ENCODE measurements around the gene RC3H2. TPM values are rescaled to one million over a fixed set of nuclear protein-coding genes. Genes with fewer than 3 reads are reported as not detected.

The RC3H2 gene
- total RNA-seq, 1 donor from 2014 or later = 66.8 TPM

GRCh38 chr9:122940749-122941581, 35.8 kb upstream of the RC3H2 start, which contains the start of gene RABGAP1:
Gene RABGAP1, plus strand, starts transcription at chr9:122941020. Its CDS starts 16,040 bp downstream, at chr9:122957060.
- peak; percentile 98 for DNase-seq (ENCODE audit: low spot score)
- Mint-ChIP-seq H3K4me3 (ENCODE audit: unreplicated experiment) (peak within 1 kb of the TSS; percentile 96), H3K4me1 (ENCODE audit: unreplicated experiment) (peaks cover 18% of the 10 kb centered on the region), H3K27me3 (ENCODE audit: unreplicated experiment) (peaks cover 6% of the 10 kb centered on the region), H3K9me3 (ENCODE audit: unreplicated experiment) (no peaks in the 10 kb centered on the region), H3K27ac (ENCODE audit: unreplicated experiment) (peak within 1 kb of the TSS; percentile 84), H3K36me3 (ENCODE audit: low read depth, unreplicated experiment) (peaks cover 6% of the 10 kb centered on the region)
- no peak for TF ChIP-seq CTCF (IDR thresholded peaks at IDR 0.05; ENCODE audit: unreplicated experiment)

- no peak for DNase-seq (ENCODE audit: low spot score)
- no peaks in the 10 kb centered on the region for H3K9me3 Mint-ChIP-seq (ENCODE audit: unreplicated experiment)
- peaks cover 6% of the 10 kb centered on the region for H3K36me3 Mint-ChIP-seq (ENCODE audit: low read depth, unreplicated experiment)
- H3K27ac Mint-ChIP-seq (ENCODE audit: unreplicated experiment) = peak overlapping the region; percentile 84
- peaks cover 18% of the 10 kb centered on the region for H3K4me1 Mint-ChIP-seq (ENCODE audit: unreplicated experiment)
- peak overlapping the region; percentile 91 for H3K4me3 Mint-ChIP-seq (ENCODE audit: unreplicated experiment)
- TF ChIP-seq CTCF (IDR thresholded peaks at IDR 0.05; ENCODE audit: unreplicated experiment) = no peak
- H3K27me3 Mint-ChIP-seq (ENCODE audit: unreplicated experiment) = peaks cover 6% of the 10 kb centered on the region
Observed at GRCh38 chr9:122940454-122940748, 35.2 kb upstream of the RC3H2 start.

- Mint-ChIP-seq H3K4me1 (ENCODE audit: unreplicated experiment) (peaks cover 22% of the 10 kb centered on the region), H3K27me3 (ENCODE audit: unreplicated experiment) (peaks cover 6% of the 10 kb centered on the region), H3K36me3 (ENCODE audit: low read depth, unreplicated experiment) (peaks cover 6% of the 10 kb centered on the region), H3K9me3 (ENCODE audit: unreplicated experiment) (no peaks in the 10 kb centered on the region), H3K4me3 (ENCODE audit: unreplicated experiment) (peak overlapping the region; percentile 59), H3K27ac (ENCODE audit: unreplicated experiment) (no peak overlapping the region)
- DNase-seq (ENCODE audit: low spot score) = no peak
- no peak for TF ChIP-seq CTCF (IDR thresholded peaks at IDR 0.05; ENCODE audit: unreplicated experiment)
Observed at GRCh38 chr9:122939601-122940000, 34.4 kb upstream of the RC3H2 start.

GRCh38 chr9:122936883-122937282, 31.7 kb upstream of the RC3H2 start:
- TF ChIP-seq CTCF (IDR thresholded peaks at IDR 0.05; ENCODE audit: unreplicated experiment) = no peak
- Mint-ChIP-seq H3K27ac (ENCODE audit: unreplicated experiment) (no peak overlapping the region), H3K27me3 (ENCODE audit: unreplicated experiment) (peaks cover 11% of the 10 kb centered on the region), H3K4me1 (ENCODE audit: unreplicated experiment) (peaks cover 26% of the 10 kb centered on the region), H3K36me3 (ENCODE audit: low read depth, unreplicated experiment) (peaks cover 6% of the 10 kb centered on the region), H3K9me3 (ENCODE audit: unreplicated experiment) (no peaks in the 10 kb centered on the region), H3K4me3 (ENCODE audit: unreplicated experiment) (no peak overlapping the region)
- DNase-seq (ENCODE audit: low spot score) = no peak

- Mint-ChIP-seq H3K27ac (ENCODE audit: unreplicated experiment) (no peak overlapping the region), H3K4me1 (ENCODE audit: unreplicated experiment) (peaks cover 23% of the 10 kb centered on the region), H3K9me3 (ENCODE audit: unreplicated experiment) (no peaks in the 10 kb centered on the region), H3K27me3 (ENCODE audit: unreplicated experiment) (peaks cover 8% of the 10 kb centered on the region), H3K36me3 (ENCODE audit: low read depth, unreplicated experiment) (peaks cover 6% of the 10 kb centered on the region), H3K4me3 (ENCODE audit: unreplicated experiment) (no peak overlapping the region)
- TF ChIP-seq CTCF (IDR thresholded peaks at IDR 0.05; ENCODE audit: unreplicated experiment) = no peak
- DNase-seq (ENCODE audit: low spot score) = no peak
Observed at GRCh38 chr9:122936464-122936863, 31.3 kb upstream of the RC3H2 start.
